HepG2 (cell line): ENCODE data around the gene NT5DC2. TPM values are rescaled to one million over a fixed set of nuclear protein-coding genes. Genes with fewer than 3 reads are reported as not detected.

Experiments
- HHEX ChIP-seq: IDR thresholded peaks from 2 replicates; pipeline ENCODE4 v1.6.1; 2016; ENCODE audit warnings: control low read depth
- NCOA2 ChIP-seq: sonication (generic); formaldehyde crosslinking; IDR thresholded peaks from 2 replicates; pipeline ENCODE4 v1.8.0; 2022; ENCODE audit warnings: inconsistent platforms
- PCBP1 ChIP-seq: fragments of 200-400 bp; formaldehyde crosslinking; IDR thresholded peaks from 2 replicates; pipeline ENCODE4 v1.6.1; 2017; ENCODE audit warnings: mild to moderate bottlenecking, low read depth, low read length, borderline replicate concordance
- ZKSCAN8 ChIP-seq: IDR thresholded peaks from 2 replicates; pipeline ENCODE4 v1.6.1; 2016; ENCODE audit warnings: borderline replicate concordance, missing genetic modification reagents, missing compliant biosample characterization
- ZNF766 ChIP-seq: sonication (generic); formaldehyde crosslinking; IDR thresholded peaks from 2 replicates; pipeline ENCODE4 v1.5.0; 2020; ENCODE audit warnings: missing genetic modification reagents, borderline replicate concordance
- polyA plus RNA-seq, 8 experiments: library from polyadenylated mRNA; depleted of rRNA in 3 of 8; stranded (reverse) in 7 of 8; unstranded in 1 of 8; fragments of >200 nt; fragmentation: Illumina TruSeq in 4 of 8; extraction: Trizol in 4 of 8; gene quantifications; 2 replicates each; pipeline versions ENCODE4 v1.2.1 to v1.2.3, GENCODE V29; 2011 to 2016; ENCODE audit warnings: low read depth in 4 of 8, missing spikeins in 1 of 8, mixed read lengths in 1 of 8; ENCODE audit not compliant: insufficient read depth in 1 of 8
- total RNA-seq, 5 experiments: library from RNA; depleted of rRNA; stranded (reverse); fragments of >200 nt; fragmentation: Illumina TruSeq; extraction: Trizol; gene quantifications; 2 replicates each; pipeline ENCODE4 v1.2.3, GENCODE V29; 2016; ENCODE audit warnings: low read depth in 1 of 5
- TF ChIP-seq, protein P1 (sequence below): sonication (generic); formaldehyde crosslinking; IDR thresholded peaks from 2 replicates; pipeline ENCODE4 v1.5.1; 2020; ENCODE audit warnings: mild to moderate bottlenecking, missing genetic modification reagents, borderline replicate concordance
- TF ChIP-seq, protein P2 (sequence below): sonication (generic); formaldehyde crosslinking; IDR thresholded peaks from 2 replicates; pipeline ENCODE4 v1.4.0; 2020; ENCODE audit warnings: missing genetic modification reagents

Gene NT5DC2
- total and polyA plus RNA-seq, 2 of the 13 experiments (the other 11 are each of a cell fraction or from before 2014, with no cell fraction given): 131 to 240 TPM

DNA sequence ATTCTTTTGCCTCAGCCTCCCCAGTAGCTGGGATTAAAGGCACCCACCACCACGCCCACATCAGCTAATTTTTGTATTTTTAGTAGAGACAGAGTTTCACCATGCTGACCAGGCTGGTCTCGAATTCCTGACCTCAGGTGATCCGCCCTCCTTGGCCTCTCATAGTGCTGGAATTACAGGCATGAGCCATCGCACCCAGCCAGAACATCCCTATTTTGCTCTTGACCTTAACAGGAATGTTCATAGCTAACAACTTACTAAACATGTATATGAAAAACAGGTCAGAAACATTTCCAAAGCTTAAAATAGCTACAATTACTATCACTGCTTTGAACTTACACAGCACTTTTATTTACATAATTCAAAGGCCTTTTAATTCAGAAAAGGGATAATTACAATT is 36.4 kb upstream of the NT5DC2 start (continued):
- TF ChIP-seq, protein P1, sequence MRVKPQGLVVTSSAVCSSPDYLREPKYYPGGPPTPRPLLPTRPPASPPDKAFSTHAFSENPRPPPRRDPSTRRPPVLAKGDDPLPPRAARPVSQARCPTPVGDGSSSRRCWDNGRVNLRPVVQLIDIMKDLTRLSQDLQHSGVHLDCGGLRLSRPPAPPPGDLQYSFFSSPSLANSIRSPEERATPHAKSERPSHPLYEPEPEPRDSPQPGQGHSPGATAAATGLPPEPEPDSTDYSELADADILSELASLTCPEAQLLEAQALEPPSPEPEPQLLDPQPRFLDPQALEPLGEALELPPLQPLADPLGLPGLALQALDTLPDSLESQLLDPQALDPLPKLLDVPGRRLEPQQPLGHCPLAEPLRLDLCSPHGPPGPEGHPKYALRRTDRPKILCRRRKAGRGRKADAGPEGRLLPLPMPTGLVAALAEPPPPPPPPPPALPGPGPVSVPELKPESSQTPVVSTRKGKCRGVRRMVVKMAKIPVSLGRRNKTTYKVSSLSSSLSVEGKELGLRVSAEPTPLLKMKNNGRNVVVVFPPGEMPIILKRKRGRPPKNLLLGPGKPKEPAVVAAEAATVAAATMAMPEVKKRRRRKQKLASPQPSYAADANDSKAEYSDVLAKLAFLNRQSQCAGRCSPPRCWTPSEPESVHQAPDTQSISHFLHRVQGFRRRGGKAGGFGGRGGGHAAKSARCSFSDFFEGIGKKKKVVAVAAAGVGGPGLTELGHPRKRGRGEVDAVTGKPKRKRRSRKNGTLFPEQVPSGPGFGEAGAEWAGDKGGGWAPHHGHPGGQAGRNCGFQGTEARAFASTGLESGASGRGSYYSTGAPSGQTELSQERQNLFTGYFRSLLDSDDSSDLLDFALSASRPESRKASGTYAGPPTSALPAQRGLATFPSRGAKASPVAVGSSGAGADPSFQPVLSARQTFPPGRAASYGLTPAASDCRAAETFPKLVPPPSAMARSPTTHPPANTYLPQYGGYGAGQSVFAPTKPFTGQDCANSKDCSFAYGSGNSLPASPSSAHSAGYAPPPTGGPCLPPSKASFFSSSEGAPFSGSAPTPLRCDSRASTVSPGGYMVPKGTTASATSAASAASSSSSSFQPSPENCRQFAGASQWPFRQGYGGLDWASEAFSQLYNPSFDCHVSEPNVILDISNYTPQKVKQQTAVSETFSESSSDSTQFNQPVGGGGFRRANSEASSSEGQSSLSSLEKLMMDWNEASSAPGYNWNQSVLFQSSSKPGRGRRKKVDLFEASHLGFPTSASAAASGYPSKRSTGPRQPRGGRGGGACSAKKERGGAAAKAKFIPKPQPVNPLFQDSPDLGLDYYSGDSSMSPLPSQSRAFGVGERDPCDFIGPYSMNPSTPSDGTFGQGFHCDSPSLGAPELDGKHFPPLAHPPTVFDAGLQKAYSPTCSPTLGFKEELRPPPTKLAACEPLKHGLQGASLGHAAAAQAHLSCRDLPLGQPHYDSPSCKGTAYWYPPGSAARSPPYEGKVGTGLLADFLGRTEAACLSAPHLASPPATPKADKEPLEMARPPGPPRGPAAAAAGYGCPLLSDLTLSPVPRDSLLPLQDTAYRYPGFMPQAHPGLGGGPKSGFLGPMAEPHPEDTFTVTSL (CRISPR knock-in tag): no peak
- no peak for TF ChIP-seq NCOA2 (CRISPR knock-in tag)
- no peak for TF ChIP-seq PCBP1
- TF ChIP-seq ZNF766 (CRISPR knock-in tag): no peak
- no peak for TF ChIP-seq HHEX
- TF ChIP-seq ZKSCAN8: no peak
- TF ChIP-seq, protein P2, sequence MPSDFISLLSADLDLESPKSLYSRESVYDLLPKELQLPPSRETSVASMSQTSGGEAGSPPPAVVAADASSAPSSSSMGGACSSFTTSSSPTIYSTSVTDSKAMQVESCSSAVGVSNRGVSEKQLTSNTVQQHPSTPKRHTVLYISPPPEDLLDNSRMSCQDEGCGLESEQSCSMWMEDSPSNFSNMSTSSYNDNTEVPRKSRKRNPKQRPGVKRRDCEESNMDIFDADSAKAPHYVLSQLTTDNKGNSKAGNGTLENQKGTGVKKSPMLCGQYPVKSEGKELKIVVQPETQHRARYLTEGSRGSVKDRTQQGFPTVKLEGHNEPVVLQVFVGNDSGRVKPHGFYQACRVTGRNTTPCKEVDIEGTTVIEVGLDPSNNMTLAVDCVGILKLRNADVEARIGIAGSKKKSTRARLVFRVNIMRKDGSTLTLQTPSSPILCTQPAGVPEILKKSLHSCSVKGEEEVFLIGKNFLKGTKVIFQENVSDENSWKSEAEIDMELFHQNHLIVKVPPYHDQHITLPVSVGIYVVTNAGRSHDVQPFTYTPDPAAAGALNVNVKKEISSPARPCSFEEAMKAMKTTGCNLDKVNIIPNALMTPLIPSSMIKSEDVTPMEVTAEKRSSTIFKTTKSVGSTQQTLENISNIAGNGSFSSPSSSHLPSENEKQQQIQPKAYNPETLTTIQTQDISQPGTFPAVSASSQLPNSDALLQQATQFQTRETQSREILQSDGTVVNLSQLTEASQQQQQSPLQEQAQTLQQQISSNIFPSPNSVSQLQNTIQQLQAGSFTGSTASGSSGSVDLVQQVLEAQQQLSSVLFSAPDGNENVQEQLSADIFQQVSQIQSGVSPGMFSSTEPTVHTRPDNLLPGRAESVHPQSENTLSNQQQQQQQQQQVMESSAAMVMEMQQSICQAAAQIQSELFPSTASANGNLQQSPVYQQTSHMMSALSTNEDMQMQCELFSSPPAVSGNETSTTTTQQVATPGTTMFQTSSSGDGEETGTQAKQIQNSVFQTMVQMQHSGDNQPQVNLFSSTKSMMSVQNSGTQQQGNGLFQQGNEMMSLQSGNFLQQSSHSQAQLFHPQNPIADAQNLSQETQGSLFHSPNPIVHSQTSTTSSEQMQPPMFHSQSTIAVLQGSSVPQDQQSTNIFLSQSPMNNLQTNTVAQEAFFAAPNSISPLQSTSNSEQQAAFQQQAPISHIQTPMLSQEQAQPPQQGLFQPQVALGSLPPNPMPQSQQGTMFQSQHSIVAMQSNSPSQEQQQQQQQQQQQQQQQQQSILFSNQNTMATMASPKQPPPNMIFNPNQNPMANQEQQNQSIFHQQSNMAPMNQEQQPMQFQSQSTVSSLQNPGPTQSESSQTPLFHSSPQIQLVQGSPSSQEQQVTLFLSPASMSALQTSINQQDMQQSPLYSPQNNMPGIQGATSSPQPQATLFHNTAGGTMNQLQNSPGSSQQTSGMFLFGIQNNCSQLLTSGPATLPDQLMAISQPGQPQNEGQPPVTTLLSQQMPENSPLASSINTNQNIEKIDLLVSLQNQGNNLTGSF: no peak
